H1 (cell line): ENCODE measurements around the gene PLA2G4D. TPM values are rescaled to one million over a fixed set of nuclear protein-coding genes. Genes with fewer than 3 reads are reported as not detected.
A peak's percentile ranks its signal among the peaks of the same experiment; 100 is the strongest.

Experiments used
- CTCF ChIA-PET: fragments of 300-600 bp; sonication (Branson Sonifier 250); formaldehyde crosslinking; loops from one replicate; lab custom pipeline; 2021; ENCODE audit not compliant: partially characterized antibody; lab: Charles Lee
- POLR2A ChIA-PET: fragments of 300-600 bp; sonication (Branson Sonifier 250); formaldehyde crosslinking; loops from one replicate; lab custom pipeline; 2021; ENCODE audit warnings: inconsistent platforms; ENCODE audit not compliant: partially characterized antibody; lab: Charles Lee
- DNase-seq, 2 experiments: peaks; one replicate each; pipeline versions ENCODE4 v3.0.0 to v3.0.0-alpha.2; 2010 to 2022; ENCODE audit warnings: low spot score in 2 of 2, low read depth in 1 of 2, mixed read lengths in 1 of 2
- FAIRE-seq: peaks from 2 replicates; lab custom pipeline; 2011; peaks lifted over from hg19 to GRCh38; lab: Jason Lieb, UNC
- H2AFZ ChIP-seq: 2 replicates; pipeline ENCODE4 v1.8.1; 2012; ENCODE audit warnings: low read length, inconsistent platforms
- H2AK5ac ChIP-seq: 2 replicates; pipeline ENCODE4 v1.6.1; 2013; ENCODE audit warnings: low read depth, low read length
- H2BK120ac ChIP-seq: replicated peaks from 2 replicates; pipeline ENCODE3; 2013; ENCODE audit warnings: low read depth, low read length, inconsistent platforms
- H2BK12ac ChIP-seq: 2 replicates; pipeline ENCODE4 v1.6.1; 2013; ENCODE audit warnings: low read depth, low read length
- H2BK15ac ChIP-seq: 2 replicates; pipeline ENCODE4 v1.6.1; 2013; ENCODE audit warnings: low read length
- H2BK20ac ChIP-seq: 2 replicates; pipeline ENCODE4 v1.6.1; 2013; ENCODE audit warnings: low read length
- H2BK5ac ChIP-seq: 2 replicates; pipeline ENCODE4 v1.6.1; 2013; ENCODE audit warnings: low read depth, low read length
- H3K14ac ChIP-seq: 2 replicates; pipeline ENCODE4 v1.6.1; 2013; ENCODE audit warnings: inconsistent platforms; ENCODE audit not compliant: insufficient read length
- H3K18ac ChIP-seq: 2 replicates; pipeline ENCODE4 v1.6.1; 2013; ENCODE audit warnings: low read length; ENCODE audit errors: extremely low read depth
- H3K23ac ChIP-seq: 2 replicates; pipeline ENCODE4 v1.6.1; 2013; ENCODE audit warnings: inconsistent platforms; ENCODE audit not compliant: insufficient read length
- H3K23me2 ChIP-seq: 2 replicates; pipeline ENCODE4 v1.6.1; 2013; ENCODE audit warnings: low read depth, low read length
- H3K27ac ChIP-seq: 2 replicates; pipeline ENCODE4 v1.6.1; 2011; ENCODE audit warnings: low read depth, low read length, inconsistent platforms
- H3K27me3 ChIP-seq, 4 experiments: replicated peaks in 1 of 4; 1 replicate in 1 of 4; 2 replicates in 3 of 4; pipeline versions ENCODE4 v1.6.1 to v1.8.1; 2011 to 2013; ENCODE audit warnings: low read length in 3 of 4, mild to moderate bottlenecking in 3 of 4, inconsistent platforms in 2 of 4, mixed read lengths in 2 of 4, moderate library complexity in 1 of 4; ENCODE audit not compliant: control insufficient read depth in 3 of 4, insufficient read depth in 3 of 4; ENCODE audit errors: extremely low read depth in 1 of 4
- H3K36me3 ChIP-seq, 4 experiments: 2 replicates each; pipeline versions ENCODE4 v1.6.1 to v1.8.1; 2011 to 2013; ENCODE audit warnings: mild to moderate bottlenecking in 4 of 4, low read length in 3 of 4, moderate library complexity in 2 of 4, control low read depth in 1 of 4, inconsistent platforms in 1 of 4; ENCODE audit not compliant: insufficient read depth in 4 of 4, control insufficient read depth in 2 of 4
- H3K4ac ChIP-seq: replicated peaks from 2 replicates; pipeline ENCODE3; 2013; ENCODE audit warnings: low read length, low read depth, mixed read lengths, inconsistent platforms; ENCODE audit not compliant: insufficient read length
- H3K4me1 ChIP-seq, 4 experiments: replicated peaks in 1 of 4; 1 replicate in 1 of 4; 2 replicates in 3 of 4; pipeline versions ENCODE4 v1.6.1 to v1.8.1; 2011 to 2013; ENCODE audit warnings: low read length in 3 of 4, inconsistent platforms in 2 of 4, mixed read lengths in 1 of 4; ENCODE audit not compliant: insufficient read depth in 4 of 4, control insufficient read depth in 3 of 4
- H3K4me2 ChIP-seq, 2 experiments: 2 replicates each; pipeline versions ENCODE4 v1.6.1 to v1.8.1; 2011 to 2013; ENCODE audit warnings: low read depth in 2 of 2, low read length in 2 of 2, control low read depth in 1 of 2, inconsistent platforms in 1 of 2, mild to moderate bottlenecking in 1 of 2; ENCODE audit not compliant: insufficient read depth in 1 of 2
- H3K4me3 ChIP-seq, 4 experiments: fragments of 200-600, 300-600 bp in 1 of 4; sonication (generic), shearing (Covaris generic), sonication (Bioruptor Twin) in 1 of 4; 2 replicates each; pipeline versions ENCODE4 v1.5.1 to v1.8.1; 2011 to 2016; ENCODE audit warnings: low read length in 4 of 4, low read depth in 3 of 4, control low read depth in 2 of 4, inconsistent platforms in 2 of 4, mild to moderate bottlenecking in 2 of 4, mixed read lengths in 1 of 4, moderate library complexity in 1 of 4; ENCODE audit not compliant: insufficient read depth in 2 of 4; ENCODE audit errors: extremely low read depth in 1 of 4
- H3K56ac ChIP-seq: replicated peaks from 2 replicates; pipeline ENCODE3; 2013; ENCODE audit warnings: low read depth, mild to moderate bottlenecking, mixed read lengths, low read length, inconsistent platforms; ENCODE audit not compliant: insufficient read length
- H3K79me1 ChIP-seq: 2 replicates; pipeline ENCODE4 v1.6.1; 2013; ENCODE audit warnings: low read depth, low read length, control low read depth
- H3K79me2 ChIP-seq, 2 experiments: 2 replicates each; pipeline versions ENCODE4 v1.6.1 to v1.8.1; 2012 to 2013; ENCODE audit warnings: low read length in 2 of 2, mild to moderate bottlenecking in 2 of 2, inconsistent platforms in 1 of 2; ENCODE audit not compliant: insufficient read depth in 2 of 2, control insufficient read depth in 1 of 2
- H3K9ac ChIP-seq, 4 experiments: replicated peaks in 1 of 4; 1 replicate in 1 of 4; 2 replicates in 3 of 4; pipeline versions ENCODE4 v1.6.1 to v1.8.1; 2011 to 2013; ENCODE audit warnings: low read depth in 3 of 4, low read length in 3 of 4, control low read depth in 2 of 4, mild to moderate bottlenecking in 2 of 4, moderate library complexity in 2 of 4, inconsistent platforms in 1 of 4; ENCODE audit errors: extremely low read depth in 1 of 4
- H3K9me3 ChIP-seq, 2 experiments: 2 replicates each; pipeline versions ENCODE4 v1.6.1 to v1.8.1; 2012 to 2013; ENCODE audit warnings: mild to moderate bottlenecking in 2 of 2, moderate library complexity in 2 of 2, control low read depth in 1 of 2, inconsistent platforms in 1 of 2, low read depth in 1 of 2, low read length in 1 of 2, mixed read lengths in 1 of 2; ENCODE audit not compliant: insufficient read depth in 2 of 2
- H4K20me1 ChIP-seq, 2 experiments: replicated peaks in 1 of 2; 2 replicates each; pipeline versions ENCODE3 to v1.8.1; 2011 to 2013; ENCODE audit warnings: inconsistent platforms in 2 of 2, low read length in 2 of 2, mild to moderate bottlenecking in 1 of 2; ENCODE audit not compliant: insufficient read depth in 2 of 2, control insufficient read depth in 1 of 2
- H4K5ac ChIP-seq: 2 replicates; pipeline ENCODE4 v1.6.1; 2013; ENCODE audit warnings: low read length, low read depth, mixed read lengths, inconsistent platforms; ENCODE audit not compliant: insufficient read length
- H4K8ac ChIP-seq: 2 replicates; pipeline ENCODE4 v1.8.0; 2013; ENCODE audit warnings: mild to moderate bottlenecking, moderate library complexity, low read length, inconsistent platforms; ENCODE audit not compliant: insufficient read depth; ENCODE audit errors: extremely low read depth
- H4K91ac ChIP-seq: replicated peaks from 2 replicates; pipeline ENCODE3; 2013; ENCODE audit warnings: low read length, mixed read lengths, inconsistent platforms; ENCODE audit not compliant: insufficient read length
- BACH1 ChIP-seq: IDR thresholded peaks from 2 replicates; pipeline ENCODE4 v1.6.1; 2012; ENCODE audit warnings: low read length, improper control_type of control experiment
- CHD1 ChIP-seq: IDR thresholded peaks from 2 replicates; pipeline ENCODE4 v1.6.1; 2012; ENCODE audit warnings: low read depth, low read length, improper control_type of control experiment
- CHD2 ChIP-seq: IDR thresholded peaks from 2 replicates; pipeline ENCODE4 v1.6.1; 2012; ENCODE audit warnings: low read length, improper control_type of control experiment
- JUND ChIP-seq: IDR thresholded peaks from 2 replicates; pipeline ENCODE4 v1.6.1; 2011; ENCODE audit warnings: mild to moderate bottlenecking, improper control_type of control experiment, low read length
- WGBS, 2 experiments: shearing (Covaris generic) in 1 of 2; methylation state at CpG; one replicate each; pipeline versions ENCODE4 v1.1.6 to v1.1.7; 2013 to 2015; ENCODE audit warnings: low lambda C conversion rate in 2 of 2, mixed read lengths in 2 of 2, inconsistent platforms in 1 of 2, low coverage in 1 of 2, missing lambda C conversion rate in 1 of 2; ENCODE audit not compliant: insufficient replicate concordance in 2 of 2, insufficient coverage in 1 of 2, insufficient read length in 1 of 2; ENCODE audit errors: extremely low coverage in 1 of 2, missing lambda C conversion rate in 1 of 2; 5-methylcytosine and 5-hydroxymethylcytosine counted together
- polyA plus RNA-seq, 7 experiments: library from polyadenylated mRNA; depleted of rRNA in 3 of 7; stranded (reverse) in 5 of 7; unstranded in 2 of 7; fragments of >200 nt in 5 of 7; fragments of 200-250 nt in 2 of 7; gene quantifications; 1 replicate in 5 of 7; 2 replicates in 1 of 7; 4 replicates in 1 of 7; pipeline versions ENCODE4 v1.2.1 to v1.2.3, GENCODE V29; 2011 to 2013; ENCODE audit warnings: missing spikeins in 2 of 7, mixed read lengths in 2 of 7
- total RNA-seq: library from RNA; stranded (reverse); fragmentation: NEBNext Ultra II Directional; extraction: Animal tissue kit (Norgen Biotek cat#: 25700); gene quantifications from 2 replicates; pipeline ENCODE4 v1.2.1, GENCODE V29; 2021
- TF ChIP-seq, protein P1 (sequence below), 3 experiments: IDR thresholded peaks; 1 replicate in 2 of 3; 2 replicates in 1 of 3; pipeline versions ENCODE4 v1.5.1 to v1.6.1; 2011; ENCODE audit warnings: low read length in 3 of 3, mild to moderate bottlenecking in 3 of 3, inconsistent platforms in 2 of 3, low read depth in 1 of 3, moderate library complexity in 1 of 3; ENCODE audit not compliant: insufficient read depth in 1 of 3; ENCODE audit errors: control extremely low read depth in 1 of 3

PLA2G4D gene
- total and polyA plus RNA-seq, 2 of the 8 experiments (the other 6 are each of a cell fraction or from before 2014, with no cell fraction given) = 0.07 to 0.18 TPM

GRCh38 chr15:42063122-42063848, 31.1 kb downstream of the PLA2G4D start:
- Histone ChIP-seq H4K5ac (no peak overlapping the region), H4K91ac (no peak overlapping the region), H4K8ac (no peak overlapping the region), H2AFZ (no peak overlapping the region), H2AK5ac (no peak overlapping the region), H3K9me3 (no peaks in the 10 kb centered on the region), H3K18ac (no peak overlapping the region), H3K56ac (no peak overlapping the region), H3K79me1 (no peaks in the 10 kb centered on the region), H3K4ac (no peak overlapping the region), H2BK15ac (peak overlapping the region; percentile 36; the same call in 1 of the 2 replicates), H3K36me3 (no peaks in the 10 kb centered on the region), H3K27ac (no peak overlapping the region), H3K4me1 (peaks cover 0 to 2% (median 0%) of the 10 kb centered on the region in 4 experiments; a peak in 3 of 7 replicates), H3K27me3 (no peaks in the 10 kb centered on the region), H2BK120ac (no peak overlapping the region), H3K4me3 (no peak overlapping the region), H2BK20ac (no peak overlapping the region), H4K20me1 (no peaks in the 10 kb centered on the region), H2BK12ac (no peak overlapping the region; the same call in 1 of the 2 replicates), H3K79me2 (no peaks in the 10 kb centered on the region), H2BK5ac (no peak overlapping the region; the same call in 1 of the 2 replicates), H3K23ac (no peak overlapping the region), H3K14ac (no peak overlapping the region), H3K9ac (no peak overlapping the region), H3K23me2 (no peaks in the 10 kb centered on the region), H3K4me2 (no peak overlapping the region)
- ChIA-PET CTCF (interaction anchor here (0.7 to 17.2 kb wide), 10 partner anchors 11 to 582 kb away, joined by 3 to 425 read pairs (median 6); partner anchors contain the start of gene PLA2G4D), POLR2A (interaction anchor here (1.3 kb wide), 1 partner anchor 68 kb away, joined by 3 read pairs; no protein-coding TSS in a partner anchor)
- FAIRE-seq (no peak), DNase-seq (no peak)
- WGBS, 2 experiments = 86% methylated on average over 12 of the region's 12 CpGs; no CpG with 5 or more reads in 1 of the 2 experiments
- TF ChIP-seq BACH1 = no peak
- no peak for TF ChIP-seq CHD2
- no peak for TF ChIP-seq CHD1
- TF ChIP-seq, protein P1, sequence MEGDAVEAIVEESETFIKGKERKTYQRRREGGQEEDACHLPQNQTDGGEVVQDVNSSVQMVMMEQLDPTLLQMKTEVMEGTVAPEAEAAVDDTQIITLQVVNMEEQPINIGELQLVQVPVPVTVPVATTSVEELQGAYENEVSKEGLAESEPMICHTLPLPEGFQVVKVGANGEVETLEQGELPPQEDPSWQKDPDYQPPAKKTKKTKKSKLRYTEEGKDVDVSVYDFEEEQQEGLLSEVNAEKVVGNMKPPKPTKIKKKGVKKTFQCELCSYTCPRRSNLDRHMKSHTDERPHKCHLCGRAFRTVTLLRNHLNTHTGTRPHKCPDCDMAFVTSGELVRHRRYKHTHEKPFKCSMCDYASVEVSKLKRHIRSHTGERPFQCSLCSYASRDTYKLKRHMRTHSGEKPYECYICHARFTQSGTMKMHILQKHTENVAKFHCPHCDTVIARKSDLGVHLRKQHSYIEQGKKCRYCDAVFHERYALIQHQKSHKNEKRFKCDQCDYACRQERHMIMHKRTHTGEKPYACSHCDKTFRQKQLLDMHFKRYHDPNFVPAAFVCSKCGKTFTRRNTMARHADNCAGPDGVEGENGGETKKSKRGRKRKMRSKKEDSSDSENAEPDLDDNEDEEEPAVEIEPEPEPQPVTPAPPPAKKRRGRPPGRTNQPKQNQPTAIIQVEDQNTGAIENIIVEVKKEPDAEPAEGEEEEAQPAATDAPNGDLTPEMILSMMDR (IDR thresholded peaks at IDR 0.05; ENCODE audit: control extremely low read depth in 1 of 3, insufficient read depth in 1 of 3, low read depth in 1 of 3, low read length in 3 of 3) = no peak
- TF ChIP-seq JUND = no peak
